GM12864 (cell line): ENCODE measurements around the gene BRWD1.

Experiments used
- DNase-seq: peaks from one replicate; pipeline ENCODE4 v3.0.0-alpha.2; 2011; ENCODE audit warnings: low read depth
- H3K4me3 ChIP-seq: 2 replicates; pipeline ENCODE4 v1.5.1; 2011; ENCODE audit warnings: mild to moderate bottlenecking, low read depth, low read length, control low read depth
- TF ChIP-seq, protein P1 (sequence below): IDR thresholded peaks from 2 replicates; pipeline ENCODE4 v1.5.1; 2011; ENCODE audit warnings: low read depth, mild to moderate bottlenecking, moderate library complexity, low read length, control low read depth, inconsistent platforms; ENCODE audit errors: missing control alignments

Gene BRWD1

DNA sequence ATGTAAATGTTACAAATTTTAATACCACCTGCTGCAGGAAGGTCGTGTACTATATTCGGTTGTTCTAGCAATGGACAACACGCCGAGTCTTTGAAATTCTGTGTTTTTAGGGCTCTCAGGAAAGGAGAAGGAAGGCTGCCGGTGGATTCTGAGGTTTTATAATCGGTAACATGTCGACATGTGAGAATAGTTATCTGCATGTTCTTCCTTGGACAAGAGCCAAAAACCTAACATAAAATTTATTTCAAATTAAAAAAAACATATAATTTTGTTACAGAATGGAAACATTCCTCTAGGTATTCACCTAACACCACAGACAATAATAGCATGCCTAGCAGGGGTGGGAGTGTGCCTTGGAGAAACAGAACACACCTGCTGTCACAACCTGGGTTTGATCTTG, 135.0 kb downstream of the BRWD1 start:
- no peak for DNase-seq
- no peak overlapping the region for H3K4me3 ChIP-seq
- TF ChIP-seq, protein P1, sequence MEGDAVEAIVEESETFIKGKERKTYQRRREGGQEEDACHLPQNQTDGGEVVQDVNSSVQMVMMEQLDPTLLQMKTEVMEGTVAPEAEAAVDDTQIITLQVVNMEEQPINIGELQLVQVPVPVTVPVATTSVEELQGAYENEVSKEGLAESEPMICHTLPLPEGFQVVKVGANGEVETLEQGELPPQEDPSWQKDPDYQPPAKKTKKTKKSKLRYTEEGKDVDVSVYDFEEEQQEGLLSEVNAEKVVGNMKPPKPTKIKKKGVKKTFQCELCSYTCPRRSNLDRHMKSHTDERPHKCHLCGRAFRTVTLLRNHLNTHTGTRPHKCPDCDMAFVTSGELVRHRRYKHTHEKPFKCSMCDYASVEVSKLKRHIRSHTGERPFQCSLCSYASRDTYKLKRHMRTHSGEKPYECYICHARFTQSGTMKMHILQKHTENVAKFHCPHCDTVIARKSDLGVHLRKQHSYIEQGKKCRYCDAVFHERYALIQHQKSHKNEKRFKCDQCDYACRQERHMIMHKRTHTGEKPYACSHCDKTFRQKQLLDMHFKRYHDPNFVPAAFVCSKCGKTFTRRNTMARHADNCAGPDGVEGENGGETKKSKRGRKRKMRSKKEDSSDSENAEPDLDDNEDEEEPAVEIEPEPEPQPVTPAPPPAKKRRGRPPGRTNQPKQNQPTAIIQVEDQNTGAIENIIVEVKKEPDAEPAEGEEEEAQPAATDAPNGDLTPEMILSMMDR, result no peak

- no peak for DNase-seq
- TF ChIP-seq, protein P1, result no peak
- no peak overlapping the region for H3K4me3 ChIP-seq
Measured at GRCh38 chr21:39176271-39176709, 137.1 kb downstream of the BRWD1 start.

DNA sequence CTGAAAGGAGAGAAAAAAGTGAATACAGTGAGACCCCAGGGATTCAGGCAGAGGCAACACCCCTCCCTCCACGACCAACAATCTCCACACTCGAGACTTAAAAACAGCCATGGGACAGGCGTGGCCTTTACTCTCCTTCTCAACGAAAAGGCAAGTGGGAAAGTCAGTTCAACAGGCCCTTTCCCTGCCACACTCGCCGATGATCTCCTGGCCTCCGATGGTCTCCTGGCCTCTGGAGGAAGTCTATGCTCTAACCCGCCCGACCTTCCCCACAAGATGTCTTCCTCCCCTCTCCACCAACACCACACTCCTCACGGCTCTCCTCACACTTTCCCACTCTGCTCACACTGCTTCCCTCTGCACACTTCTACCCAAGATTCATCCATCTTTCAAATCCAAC, 137.8 kb downstream of the BRWD1 start:
- TF ChIP-seq, protein P1, result no peak

GRCh38 chr21:39175154-39175553, 138.3 kb downstream of the BRWD1 start:
- no peak for DNase-seq
- TF ChIP-seq, protein P1, result peak; percentile 15
- H3K4me3 ChIP-seq, result no peak overlapping the region

More for the DNA sequence above, 137.8 kb downstream of the BRWD1 start:
- no peak overlapping the region for H3K4me3 ChIP-seq
- DNase-seq, result no peak

DNA sequence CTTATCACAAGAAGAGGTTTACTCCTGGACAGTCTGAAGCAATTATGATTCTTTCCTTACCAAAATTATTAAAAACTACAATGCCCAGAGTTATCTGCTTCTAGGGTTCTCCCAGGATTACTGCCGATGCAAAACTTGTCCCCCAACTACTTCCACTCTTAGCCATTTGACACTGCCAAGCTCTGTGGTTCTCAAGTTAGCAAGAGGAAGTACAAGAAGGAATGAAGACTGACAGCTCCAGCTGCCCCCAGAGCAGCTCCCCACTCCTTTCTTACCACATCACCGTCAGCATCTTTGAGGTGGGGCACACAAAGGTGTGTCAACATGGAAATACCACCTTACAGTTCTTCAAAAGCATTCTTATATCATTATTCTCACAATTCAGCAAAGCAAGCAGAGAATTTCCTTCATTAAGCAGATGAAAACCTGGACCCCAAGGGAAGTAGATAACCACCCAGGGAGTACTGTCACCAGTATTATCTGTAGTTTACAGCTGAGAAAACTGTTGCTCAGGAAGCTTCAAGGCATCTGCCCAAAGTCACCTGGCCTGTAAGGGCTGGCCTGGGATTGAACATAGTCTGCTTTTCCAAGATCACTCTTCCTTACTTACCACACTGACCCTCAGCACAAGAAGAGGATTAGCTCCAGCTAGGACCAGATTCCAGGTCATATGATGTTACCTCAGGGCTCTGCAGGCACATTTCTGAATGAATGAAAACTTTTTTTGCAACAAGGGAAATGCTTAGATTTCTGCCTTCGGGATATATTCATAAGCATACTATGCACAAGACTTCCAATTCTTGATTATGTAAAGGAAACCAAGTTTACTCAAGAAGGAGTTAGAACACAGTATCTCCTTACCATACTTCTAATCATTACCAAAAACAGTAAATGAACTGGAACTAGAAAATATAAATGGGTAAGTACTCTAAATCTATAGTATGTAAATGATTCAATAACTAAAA, 139.4 kb downstream of the BRWD1 start:
- TF ChIP-seq, protein P1, result no peak
- no peak overlapping the region for H3K4me3 ChIP-seq
- DNase-seq, result no peak

DNA sequence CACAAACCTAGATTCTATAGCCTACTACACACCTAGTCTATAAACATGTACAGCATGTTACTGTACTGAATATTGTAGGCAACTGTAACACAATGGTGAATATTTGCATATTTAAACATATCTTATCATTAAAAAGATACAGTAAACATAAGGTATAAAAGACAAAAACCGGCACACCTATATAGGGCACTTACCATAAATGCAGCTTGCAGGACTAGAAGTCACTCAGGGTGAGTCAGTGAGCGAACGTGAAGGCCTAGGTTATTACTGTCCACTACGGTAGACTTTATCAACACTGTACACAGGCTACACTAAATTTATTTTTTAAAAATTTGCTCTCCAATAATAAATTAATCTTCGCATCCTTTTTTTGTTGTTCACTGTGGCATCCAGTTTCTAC, 143.5 kb downstream of the BRWD1 start:
- TF ChIP-seq, protein P1, result no peak
- no peak overlapping the region for H3K4me3 ChIP-seq
- no peak for DNase-seq
